ENCODE measurements around the gene CELA2A.
"Not testable (repeated sequence)": the region's sequence is repeated elsewhere in the genome, so short reads cannot be mapped to it uniquely, and the experiment has no call there.

The CELA2A gene

GRCh38 chr1:15424981-15425380 lies 31.6 kb upstream of the CELA2A start:
- in situ Hi-C loops (cut with MboI; ENCODE audit: low sequenced_read_pairs): no loop called here

DNA sequence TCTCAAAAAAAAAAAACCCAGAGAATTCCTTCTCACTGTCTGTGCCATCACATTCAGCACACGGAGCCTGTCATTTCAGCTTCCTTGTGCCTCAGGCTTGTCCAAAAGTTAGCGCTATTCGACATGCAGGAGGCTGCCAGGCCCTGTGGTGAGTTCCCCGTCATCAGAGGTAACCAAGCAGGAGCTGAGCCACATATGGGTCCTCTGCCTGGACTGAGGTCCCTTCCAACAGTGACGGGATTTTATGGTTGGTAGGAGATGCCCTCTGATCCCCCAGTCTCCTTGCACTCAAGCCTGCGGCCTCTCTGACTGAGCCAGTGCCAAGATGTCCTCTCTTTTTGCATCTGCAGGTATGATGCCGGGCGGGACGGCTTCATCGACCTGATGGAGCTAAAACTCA lies 31.0 kb upstream of the CELA2A start:
- in situ Hi-C loops (cut with MboI; ENCODE audit: low sequenced_read_pairs): no loop called here

GRCh38 chr1:15425958-15426357 lies 30.6 kb upstream of the CELA2A start:
- in situ Hi-C loops (cut with MboI; ENCODE audit: low sequenced_read_pairs): no loop called here

- in situ Hi-C loops (cut with MboI; ENCODE audit: low sequenced_read_pairs): no loop called here
Measured at GRCh38 chr1:15426492-15427279, 29.8 kb upstream of the CELA2A start.

DNA sequence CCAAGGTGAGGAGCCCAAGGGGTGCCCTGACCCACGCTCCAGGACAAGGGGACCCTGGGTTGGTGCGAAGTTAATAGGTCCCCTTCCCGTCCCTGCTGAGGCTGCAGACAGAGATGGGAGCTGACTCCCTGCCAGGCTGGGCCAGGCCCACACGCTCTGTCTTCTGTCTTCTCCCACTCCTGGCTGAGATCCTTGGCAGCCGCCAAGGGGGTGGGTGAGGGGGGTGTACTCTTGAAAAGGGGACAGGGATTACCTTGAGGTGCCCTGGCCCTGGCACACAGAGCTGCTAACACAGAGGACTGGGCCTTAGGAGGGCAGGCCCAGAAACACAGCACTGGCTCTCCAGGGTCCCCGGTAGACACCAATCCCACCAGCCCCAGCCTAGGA lies 29.3 kb upstream of the CELA2A start:
- in situ Hi-C loops (cut with MboI; ENCODE audit: low sequenced_read_pairs): no loop called here

DNA sequence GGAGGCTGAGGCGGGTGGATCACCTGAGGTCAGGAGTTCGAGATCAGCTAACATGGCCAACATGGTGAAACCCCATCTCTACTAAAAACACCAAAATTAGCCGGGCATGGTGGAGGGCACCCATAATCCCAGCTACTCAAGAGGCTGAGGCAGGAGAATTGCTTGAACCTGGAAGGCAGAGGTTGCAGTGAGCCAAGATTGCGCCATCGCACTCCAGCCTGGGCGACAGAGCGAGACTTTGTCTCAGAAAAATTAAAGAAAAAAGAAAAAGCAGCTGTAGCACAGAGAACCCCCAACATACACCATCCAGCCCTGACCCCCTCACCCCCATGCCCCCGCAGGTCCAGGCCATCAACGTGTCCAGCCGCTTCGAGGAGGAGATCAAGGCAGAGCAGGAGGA lies 28.3 kb upstream of the CELA2A start:
- in situ Hi-C loops (cut with MboI; ENCODE audit: low sequenced_read_pairs): not testable (repeated sequence)

- in situ Hi-C loops (cut with MboI; ENCODE audit: low sequenced_read_pairs): no loop called here
Measured at GRCh38 chr1:15428815-15429435, 27.6 kb upstream of the CELA2A start.

DNA sequence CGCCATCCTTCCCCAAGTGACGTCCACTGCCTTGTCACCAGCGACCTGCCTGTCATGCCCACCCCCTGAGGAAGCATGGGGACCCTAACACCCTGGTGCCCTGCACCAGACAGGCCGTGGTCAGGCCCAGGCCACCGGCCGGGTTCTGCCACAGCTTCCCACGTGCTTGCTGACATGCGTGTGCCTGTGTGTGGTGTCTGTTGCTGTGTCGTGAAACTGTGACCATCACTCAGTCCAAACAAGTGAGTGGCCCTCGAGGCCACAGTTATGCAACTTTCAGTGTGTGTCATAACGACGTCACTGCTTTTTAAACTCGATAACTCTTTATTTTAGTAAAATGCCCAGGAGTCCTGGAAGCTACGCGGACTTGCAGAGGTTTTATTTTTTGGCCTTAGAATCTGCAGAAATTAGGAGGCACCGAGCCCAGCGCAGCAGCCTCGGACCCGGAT lies 26.8 kb upstream of the CELA2A start:
- in situ Hi-C loops (cut with MboI; ENCODE audit: low sequenced_read_pairs): no loop called here

DNA sequence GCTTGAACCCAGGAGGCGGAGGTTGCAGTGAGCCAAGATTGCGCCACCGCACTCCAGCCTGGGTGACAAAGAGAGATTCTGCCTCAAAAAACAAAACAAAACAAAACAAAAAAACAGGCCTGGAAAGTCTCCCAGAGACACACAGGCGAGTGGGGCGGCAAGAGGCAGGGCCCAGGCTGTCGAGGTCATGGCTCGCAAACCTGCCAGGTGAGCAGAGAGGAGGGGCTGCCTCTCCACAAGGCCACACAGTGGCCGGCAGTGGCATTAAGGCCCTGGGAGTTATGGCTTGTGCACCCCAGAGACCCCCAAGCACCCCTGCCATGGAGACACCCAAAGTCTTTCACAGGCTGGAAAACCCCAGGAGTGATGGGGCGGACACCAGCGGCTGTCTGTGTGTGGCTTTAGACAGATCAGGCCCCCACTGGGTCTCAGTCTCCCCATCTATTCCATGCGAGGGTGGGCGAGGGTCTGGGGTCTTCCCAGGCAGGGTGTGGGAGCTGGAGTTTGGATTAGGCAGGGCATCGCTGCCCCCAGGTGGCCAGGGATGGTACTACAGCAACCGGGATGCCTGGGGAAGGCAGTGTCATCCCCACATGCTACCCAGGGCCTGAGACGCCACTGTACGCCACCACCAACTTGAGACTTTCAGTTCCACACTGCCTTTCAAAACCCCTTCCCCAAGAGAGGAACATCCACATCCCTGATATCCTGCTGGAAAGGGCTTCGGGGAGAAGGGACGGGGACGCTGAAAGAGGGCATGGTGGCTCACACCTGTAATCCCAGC lies 25.6 kb upstream of the CELA2A start:
- in situ Hi-C loops (cut with MboI; ENCODE audit: low sequenced_read_pairs): no loop called here

DNA sequence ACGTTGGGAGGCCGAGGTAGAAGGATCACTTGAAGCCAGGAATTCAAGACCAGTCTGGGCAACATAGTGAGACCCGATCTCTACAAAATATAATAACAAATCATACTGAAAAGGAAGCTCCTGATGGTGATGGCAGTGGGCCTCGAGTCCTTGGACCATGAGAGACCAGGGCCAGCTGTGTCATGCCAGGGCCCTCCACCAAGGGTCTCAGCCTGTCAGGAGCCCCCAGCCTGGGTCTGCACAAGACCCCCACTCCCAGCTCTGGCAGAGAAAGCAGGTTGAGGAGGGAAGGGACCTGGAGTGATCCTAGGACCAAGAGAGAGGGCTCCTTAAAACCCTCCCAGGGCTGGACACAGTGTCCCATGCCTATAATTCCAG lies 25.0 kb upstream of the CELA2A start:
- in situ Hi-C loops (cut with MboI; ENCODE audit: low sequenced_read_pairs): no loop called here

GRCh38 chr1:15432324-15432723 lies 24.2 kb upstream of the CELA2A start:
- in situ Hi-C loops (cut with MboI; ENCODE audit: low sequenced_read_pairs): no loop called here

DNA sequence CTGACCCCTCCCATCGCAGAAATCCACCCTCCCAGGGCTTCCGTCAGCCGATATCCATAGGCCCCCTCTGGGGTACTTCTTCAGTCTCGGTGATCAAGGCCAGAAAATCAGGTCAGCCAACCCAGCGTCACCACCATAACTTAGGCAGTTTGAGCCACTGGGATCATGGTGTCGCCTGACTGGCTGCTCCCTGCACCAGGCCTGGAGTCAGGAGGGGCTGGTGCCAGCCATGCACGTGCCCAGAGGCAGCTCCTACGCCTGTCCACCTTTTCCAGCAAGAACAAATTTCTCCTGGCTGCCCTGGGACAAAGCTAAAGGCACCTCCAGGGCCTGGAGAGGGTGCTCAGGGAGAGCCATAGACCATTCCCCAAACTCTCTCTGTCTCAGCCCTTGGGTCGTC lies 23.1 kb upstream of the CELA2A start:
- in situ Hi-C loops (cut with MboI; ENCODE audit: low sequenced_read_pairs): no loop called here

DNA sequence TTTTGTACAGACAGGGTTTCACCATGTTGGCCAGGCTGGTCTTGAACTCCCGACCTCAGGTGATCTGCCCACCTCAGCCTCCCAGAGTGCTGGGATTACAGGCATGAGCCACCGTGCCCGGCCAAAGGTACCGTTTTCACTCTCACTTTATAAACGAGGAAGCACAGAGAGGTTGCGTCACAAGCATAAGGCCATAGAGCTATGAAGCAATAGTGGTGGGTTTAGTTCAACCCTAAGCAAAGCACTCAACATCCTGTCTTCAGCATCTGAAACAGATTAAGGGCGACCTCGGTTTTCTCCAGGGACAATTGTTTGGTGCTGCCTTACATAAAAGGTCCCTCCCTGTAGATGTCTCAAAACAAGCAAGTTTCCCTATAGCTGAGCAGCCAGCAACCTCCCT lies 21.8 kb upstream of the CELA2A start:
- in situ Hi-C loops (cut with MboI; ENCODE audit: low sequenced_read_pairs): not testable (repeated sequence)

DNA sequence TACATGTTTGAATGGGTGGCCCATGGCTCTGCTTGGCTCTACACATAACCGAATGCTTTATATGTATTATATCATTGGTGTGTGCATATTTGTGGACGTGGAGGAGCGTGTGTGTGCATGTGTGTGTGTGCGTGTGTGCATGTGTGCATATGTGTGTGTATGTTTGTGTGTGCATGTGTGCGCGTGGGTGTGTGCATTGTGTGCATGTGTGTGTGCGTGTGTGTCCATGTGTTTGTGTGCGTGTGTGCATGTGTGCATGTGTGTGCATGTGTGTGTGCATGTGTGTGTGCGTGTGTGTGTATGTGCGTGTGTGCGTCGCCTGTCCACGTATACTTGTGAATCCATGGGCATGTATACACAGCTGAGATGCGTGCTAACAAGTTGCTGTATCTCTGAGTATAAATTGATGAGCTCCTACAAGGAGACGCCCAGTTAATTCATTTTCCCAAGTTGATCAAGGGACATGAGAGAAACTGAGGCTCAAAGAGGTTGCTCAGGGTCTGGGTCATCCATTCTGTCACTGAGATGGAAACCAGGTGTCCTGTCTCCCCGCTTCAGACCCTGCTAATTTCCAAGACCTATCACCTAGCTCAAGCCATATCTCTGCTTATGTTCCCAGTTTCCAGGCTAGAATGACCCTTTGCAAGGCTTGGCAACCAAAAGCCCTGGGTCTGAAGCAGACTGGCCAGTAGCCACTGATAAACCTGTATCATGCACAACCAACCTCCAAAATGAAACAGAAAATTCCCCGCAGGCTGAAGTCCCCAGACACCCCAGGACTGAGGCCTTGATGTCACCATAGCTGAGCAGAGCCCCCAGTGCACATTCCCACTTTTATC lies 21.1 kb upstream of the CELA2A start:
- in situ Hi-C loops (cut with MboI; ENCODE audit: low sequenced_read_pairs): no loop called here

DNA sequence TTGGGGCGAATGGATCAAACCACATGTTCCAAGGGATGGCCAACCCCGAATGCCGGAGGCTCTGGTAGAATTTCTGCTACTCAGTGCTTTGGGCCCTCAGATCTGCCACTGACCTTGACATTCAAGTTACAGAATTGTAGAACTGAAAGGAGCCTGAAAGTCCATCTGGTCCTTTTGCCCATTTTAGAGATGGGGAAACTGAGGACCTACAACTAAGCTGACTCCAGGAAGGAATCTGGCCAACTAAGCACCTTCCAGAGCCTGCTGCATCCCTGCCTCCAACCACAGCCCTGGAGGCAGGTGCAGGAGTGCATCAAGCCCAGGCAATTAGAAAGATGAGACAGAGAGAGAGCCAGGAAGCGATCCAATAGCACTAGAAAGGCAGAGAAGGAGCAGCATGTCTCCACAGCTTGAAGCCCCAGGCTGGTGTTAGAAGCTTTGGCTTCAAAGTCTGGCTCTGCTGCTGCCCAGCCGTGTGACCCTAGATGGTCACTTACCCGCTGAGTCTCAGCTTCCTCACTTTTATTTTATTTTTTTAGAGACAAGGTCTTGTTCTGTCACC lies 19.6 kb upstream of the CELA2A start:
- in situ Hi-C loops (cut with MboI; ENCODE audit: low sequenced_read_pairs): no loop called here

GRCh38 chr1:15439325-15439724 lies 17.2 kb upstream of the CELA2A start:
- in situ Hi-C loops (cut with MboI; ENCODE audit: low sequenced_read_pairs): no loop called here

DNA sequence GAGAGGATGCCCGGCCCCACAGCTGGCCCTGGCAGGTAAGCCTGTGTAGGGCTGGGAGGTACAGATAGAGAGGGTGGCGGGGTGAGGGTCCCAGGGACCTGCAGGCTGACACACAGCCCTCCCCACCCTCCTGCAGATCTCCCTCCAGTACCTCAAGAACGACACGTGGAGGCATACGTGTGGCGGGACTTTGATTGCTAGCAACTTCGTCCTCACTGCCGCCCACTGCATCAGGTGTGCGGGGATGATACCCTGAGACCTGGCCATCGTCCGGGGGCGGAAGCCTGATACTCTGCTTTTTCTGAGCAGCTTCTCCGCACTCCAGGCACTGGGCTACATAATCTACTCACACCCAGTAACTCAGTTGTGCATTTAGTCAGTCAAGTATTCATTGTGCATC lies 16.2 kb upstream of the CELA2A start:
- in situ Hi-C loops (cut with MboI; ENCODE audit: low sequenced_read_pairs): no loop called here

DNA sequence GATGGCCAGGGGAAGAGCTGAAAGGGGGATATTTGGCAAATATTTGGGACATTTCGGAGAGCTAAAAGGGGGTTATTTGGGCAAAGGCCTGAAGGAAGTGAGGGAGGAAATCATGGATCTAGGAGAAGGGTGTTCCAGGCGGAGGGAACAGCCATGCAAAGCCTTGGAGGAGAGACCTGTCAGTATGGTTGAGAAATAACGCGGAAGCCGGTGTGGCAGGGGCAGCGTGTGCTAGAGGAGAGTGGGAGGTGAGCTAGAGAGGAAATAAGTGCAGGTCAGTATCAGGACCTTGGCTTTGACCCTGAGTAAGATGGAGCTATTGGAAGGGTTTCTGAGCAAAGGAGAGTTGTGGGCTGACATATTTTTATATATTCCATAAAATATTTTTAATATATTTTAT lies 15.3 kb upstream of the CELA2A start:
- in situ Hi-C loops (cut with MboI; ENCODE audit: low sequenced_read_pairs): no loop called here

GRCh38 chr1:15442119-15442518 lies 14.4 kb upstream of the CELA2A start:
- in situ Hi-C loops (cut with MboI; ENCODE audit: low sequenced_read_pairs): no loop called here

GRCh38 chr1:15442759-15443158 lies 13.8 kb upstream of the CELA2A start:
- in situ Hi-C loops (cut with MboI; ENCODE audit: low sequenced_read_pairs): no loop called here

GRCh38 chr1:15443281-15443680 lies 13.3 kb upstream of the CELA2A start:
- in situ Hi-C loops (cut with MboI; ENCODE audit: low sequenced_read_pairs): no loop called here
